ENCODE results near the gene ILDR1. TPM values are rescaled to one million over a fixed set of nuclear protein-coding genes. Genes with fewer than 3 reads are reported as not detected.

ILDR1 gene
- total and polyA plus RNA-seq, 2 of the 4 experiments (the other 2 are of a cell fraction) = not detected

- H3K9ac ChIP-seq (ENCODE audit: low read depth, low read length) = no peak overlapping the region
- POLR2A ChIA-PET (ENCODE audit: unreplicated experiment) = no interaction called here
- ATAC-seq (ENCODE audit: low read depth) = no peak
- in situ Hi-C loops (cut with MboI; ENCODE audit: low sequenced_read_pairs) = no loop called here
- no peaks in the 10 kb centered on the region for H3K9me3 ChIP-seq (ENCODE audit: control insufficient read depth, insufficient read depth, low read length)
- no peak overlapping the region for H3K23ac ChIP-seq (ENCODE audit: low read depth, low read length)
- H2BK20ac ChIP-seq (ENCODE audit: low read depth, low read length) = no peak overlapping the region
- no peaks in the 10 kb centered on the region for H3K79me1 ChIP-seq (ENCODE audit: low read depth in 1 of 2, low read length in 2 of 2)
- H4K5ac ChIP-seq (ENCODE audit: low read depth, low read length) = no peak overlapping the region
- H2AK9ac ChIP-seq (replicated peaks; ENCODE audit: low read depth, low read length, poor library complexity) = no peak overlapping the region
- no peak overlapping the region for H2BK120ac ChIP-seq (ENCODE audit: low read depth, low read length)
- H3K27me3 ChIP-seq (ENCODE audit: control insufficient read depth, insufficient read depth, low read length) = no peaks in the 10 kb centered on the region
- dilution Hi-C loops (cut with HindIII; ENCODE audit: low sequenced_read_pairs, unreplicated experiment) = no loop called here
- intact Hi-C loops (cut with micrococcal nuclease) = no loop called here
- peak overlapping the region; percentile 16; the same call in 1 of the 2 replicates for H3K4me2 ChIP-seq (ENCODE audit: low read depth, low read length)
- no peak overlapping the region for H4K8ac ChIP-seq (ENCODE audit: low read depth in 2 of 2, low read length in 2 of 2)
- no peak overlapping the region for H3K56ac ChIP-seq (ENCODE audit: extremely low read depth, insufficient read depth, low read length)
- H3K4ac ChIP-seq (ENCODE audit: low read depth, low read length) = no peak overlapping the region
- no peak for TF ChIP-seq RAD21 (IDR thresholded peaks at IDR 0.05; ENCODE audit: low read length)
- TF ChIP-seq CTCF (conservative IDR thresholded peaks at IDR 0.05; ENCODE audit: low read depth, low read length) = no peak
- no peak for TF ChIP-seq MAZ (IDR thresholded peaks at IDR 0.05; ENCODE audit: borderline replicate concordance, low read depth, low read length)
- no peak for TF ChIP-seq CEBPB (IDR thresholded peaks at IDR 0.05; ENCODE audit: low read depth, low read length)
- TF ChIP-seq FOS (IDR thresholded peaks at IDR 0.05; ENCODE audit: low read depth, low read length) = no peak
- no peak for TF ChIP-seq BHLHE40 (IDR thresholded peaks at IDR 0.05; ENCODE audit: low read depth, low read length)
- no peak for TF ChIP-seq USF2 (IDR thresholded peaks at IDR 0.05; ENCODE audit: low read depth, low read length)
- TF ChIP-seq MAFK (IDR thresholded peaks at IDR 0.05; ENCODE audit: low read depth, low read length) = no peak
- TF ChIP-seq NFE2L2 (IDR thresholded peaks at IDR 0.05; ENCODE audit: low read depth, low read length) = no peak
- no peak for TF ChIP-seq RCOR1 (IDR thresholded peaks at IDR 0.05; ENCODE audit: insufficient replicate concordance, low read length)
- TF ChIP-seq POLR2A (IDR thresholded peaks at IDR 0.05; ENCODE audit: low read depth, low read length) = no peak
- H2AK5ac ChIP-seq (ENCODE audit: low read depth, low read length) = no peak overlapping the region
- H3K18ac ChIP-seq (ENCODE audit: low read depth, low read length) = no peak overlapping the region
- H4K20me1 ChIP-seq (ENCODE audit: insufficient read depth, low read length) = no peaks in the 10 kb centered on the region
- H3K36me3 ChIP-seq (ENCODE audit: control insufficient read depth, insufficient read depth, low read length) = no peaks in the 10 kb centered on the region
- H2BK5ac ChIP-seq (ENCODE audit: low read depth, low read length, poor library complexity, severe bottlenecking) = no peak overlapping the region
- H4K91ac ChIP-seq (ENCODE audit: insufficient read depth, low read depth, low read length) = no peak overlapping the region
- H3K14ac ChIP-seq (replicated peaks; ENCODE audit: low read depth, low read length) = no peak overlapping the region
- CTCF ChIA-PET = no interaction called here
- DNase-seq = no peak
- BruUV-seq (replicated peaks) = no TSS peak
- no peak overlapping the region for H3K27ac ChIP-seq (ENCODE audit: insufficient read depth, low read length)
- no peaks in the 10 kb centered on the region for H3K9me1 ChIP-seq (ENCODE audit: insufficient read depth, low read length)
- no CpG with 5 or more reads among the region's 1 CpG for WGBS, 2 experiments (ENCODE audit: extremely low coverage in 2 of 2, insufficient read length in 1 of 2)
- H2BK15ac ChIP-seq (ENCODE audit: low read depth, low read length) = no peak overlapping the region
- H2AFZ ChIP-seq (replicated peaks; ENCODE audit: low read length, poor library complexity) = no peak overlapping the region
- H3K4me1 ChIP-seq (ENCODE audit: control insufficient read depth, insufficient read depth, low read length) = no peaks in the 10 kb centered on the region
- no peak overlapping the region for H3K4me3 ChIP-seq (ENCODE audit: insufficient read depth, low read depth, low read length)
Measured at GRCh38 chr3:122031123-122031468, 9.0 kb upstream of the ILDR1 start.
